Smooth muscle cell (in vitro differentiated cells): ENCODE measurements around the gene CHMP5. TPM values are rescaled to one million over a fixed set of nuclear protein-coding genes. Genes with fewer than 3 reads are reported as not detected.

Experiments used
- DNase-seq: peaks from one replicate; lab custom pipeline; 2025; ENCODE audit not compliant: unreplicated experiment; lab: John Stamatoyannopoulos, UW
- H2AFZ ChIP-seq: fragments of 200-600 bp; sonication (generic); 2 replicates; pipeline ENCODE4 v1.6.0; 2016; ENCODE audit warnings: antibody characterized with exemption, low read depth, mild to moderate bottlenecking
- H3F3A ChIP-seq: fragments of 200-600 bp; sonication (generic); 2 replicates; pipeline ENCODE4 v1.6.0; 2017; ENCODE audit warnings: antibody characterized with exemption, low read depth
- H3K27ac ChIP-seq: fragments of 200-600 bp; sonication (generic); 2 replicates; pipeline ENCODE4 v1.5.1; 2016; ENCODE audit warnings: low read depth, mild to moderate bottlenecking
- H3K27me3 ChIP-seq: fragments of 200-600 bp; sonication (generic); 2 replicates; pipeline ENCODE4 v1.6.1; 2016; ENCODE audit warnings: low read depth, mild to moderate bottlenecking
- H3K36me3 ChIP-seq: fragments of 200-600 bp; sonication (generic); 2 replicates; pipeline ENCODE4 v1.5.1; 2016; ENCODE audit warnings: low read depth
- H3K4me1 ChIP-seq: fragments of 200-600 bp; sonication (generic); 2 replicates; pipeline ENCODE4 v1.5.1; 2016; ENCODE audit warnings: low read depth
- H3K4me2 ChIP-seq: fragments of 200-600 bp; sonication (generic); 2 replicates; pipeline ENCODE4 v1.6.0; 2016; ENCODE audit warnings: mild to moderate bottlenecking
- H3K4me3 ChIP-seq: fragments of 200-600 bp; sonication (generic); 2 replicates; pipeline ENCODE4 v1.5.1; 2016; ENCODE audit warnings: mild to moderate bottlenecking
- H3K79me2 ChIP-seq: fragments of 200-600 bp; sonication (generic); 2 replicates; pipeline ENCODE4 v1.6.0; 2016; ENCODE audit warnings: low read depth, mild to moderate bottlenecking
- H3K9ac ChIP-seq: fragments of 200-600 bp; sonication (generic); 2 replicates; pipeline ENCODE4 v1.6.0; 2016; ENCODE audit warnings: low read depth
- H3K9me3 ChIP-seq: fragments of 200-600 bp; sonication (generic); replicated peaks from 2 replicates; pipeline ENCODE4 v1.5.1; 2016; ENCODE audit warnings: low read depth
- H4K20me1 ChIP-seq: fragments of 200-600 bp; sonication (generic); 2 replicates; pipeline ENCODE4 v1.6.0; 2016; ENCODE audit warnings: low read depth
- WGBS: methylation state at CpG from one replicate; pipeline ENCODE4 v1.1.7; 2016; ENCODE audit warnings: low lambda C conversion rate; 5-methylcytosine and 5-hydroxymethylcytosine counted together
- polyA plus RNA-seq: library from polyadenylated mRNA; unstranded; fragments of >200 nt; fragmentation: Nextera tagmentation; extraction: Ambion mirVana; gene quantifications from 2 replicates; pipeline ENCODE4 v1.2.1, GENCODE V29; 2016
- total RNA-seq: library from RNA; depleted of rRNA; stranded (reverse); fragments of >200 nt; gene quantifications from 2 replicates; pipeline ENCODE4 v1.2.3, GENCODE V29; 2014
- TF ChIP-seq, protein P1 (sequence below): fragments of 200-600 bp; sonication (generic); IDR thresholded peaks from 2 replicates; pipeline ENCODE4 v1.5.1; 2017; ENCODE audit warnings: borderline replicate concordance, mild to moderate bottlenecking, antibody characterized with exemption; ENCODE audit not compliant: insufficient read depth, poor library complexity, severe bottlenecking

CHMP5 gene
- total and polyA plus RNA-seq, 2 experiments from 2014 or later: 99.3 to 112 TPM

DNA sequence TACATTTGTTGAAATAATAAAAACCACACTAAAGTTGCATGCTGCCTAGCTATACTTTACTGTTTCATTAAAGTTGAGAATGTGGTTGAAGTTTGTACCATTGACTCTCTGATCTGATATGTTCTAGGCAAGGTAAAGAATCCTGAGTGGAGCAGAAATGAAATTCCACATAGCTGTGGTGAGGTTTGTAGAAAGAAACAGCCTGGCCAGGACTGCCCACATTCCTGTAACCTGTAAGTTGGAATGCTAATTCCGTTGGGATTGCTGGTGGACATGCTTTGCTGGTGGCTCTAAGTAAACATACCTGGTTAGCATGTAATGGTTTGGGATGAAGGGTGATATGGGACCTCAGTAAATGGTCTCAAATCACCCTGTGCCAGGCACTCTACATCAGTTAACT lies 42.2 kb downstream of the CHMP5 start:
- H3F3A ChIP-seq: no peaks in the 10 kb centered on the region
- peaks cover 42% of the 10 kb centered on the region for H3K36me3 ChIP-seq
- H2AFZ ChIP-seq: no peak overlapping the region
- no peak overlapping the region for H3K4me3 ChIP-seq
- peaks cover 8% of the 10 kb centered on the region for H4K20me1 ChIP-seq
- H3K79me2 ChIP-seq: peaks cover 9% of the 10 kb centered on the region
- no peak overlapping the region for H3K9ac ChIP-seq
- DNase-seq: no peak
- TF ChIP-seq, protein P1, sequence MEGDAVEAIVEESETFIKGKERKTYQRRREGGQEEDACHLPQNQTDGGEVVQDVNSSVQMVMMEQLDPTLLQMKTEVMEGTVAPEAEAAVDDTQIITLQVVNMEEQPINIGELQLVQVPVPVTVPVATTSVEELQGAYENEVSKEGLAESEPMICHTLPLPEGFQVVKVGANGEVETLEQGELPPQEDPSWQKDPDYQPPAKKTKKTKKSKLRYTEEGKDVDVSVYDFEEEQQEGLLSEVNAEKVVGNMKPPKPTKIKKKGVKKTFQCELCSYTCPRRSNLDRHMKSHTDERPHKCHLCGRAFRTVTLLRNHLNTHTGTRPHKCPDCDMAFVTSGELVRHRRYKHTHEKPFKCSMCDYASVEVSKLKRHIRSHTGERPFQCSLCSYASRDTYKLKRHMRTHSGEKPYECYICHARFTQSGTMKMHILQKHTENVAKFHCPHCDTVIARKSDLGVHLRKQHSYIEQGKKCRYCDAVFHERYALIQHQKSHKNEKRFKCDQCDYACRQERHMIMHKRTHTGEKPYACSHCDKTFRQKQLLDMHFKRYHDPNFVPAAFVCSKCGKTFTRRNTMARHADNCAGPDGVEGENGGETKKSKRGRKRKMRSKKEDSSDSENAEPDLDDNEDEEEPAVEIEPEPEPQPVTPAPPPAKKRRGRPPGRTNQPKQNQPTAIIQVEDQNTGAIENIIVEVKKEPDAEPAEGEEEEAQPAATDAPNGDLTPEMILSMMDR: no peak
- peak overlapping the region; percentile 56 for H3K27ac ChIP-seq
- no peaks in the 10 kb centered on the region for H3K4me1 ChIP-seq
- 78% methylated on average over 1 of the region's 1 CpG for WGBS
- no peaks in the 10 kb centered on the region for H3K9me3 ChIP-seq
- H3K27me3 ChIP-seq: no peaks in the 10 kb centered on the region
- H3K4me2 ChIP-seq: no peak overlapping the region

DNA sequence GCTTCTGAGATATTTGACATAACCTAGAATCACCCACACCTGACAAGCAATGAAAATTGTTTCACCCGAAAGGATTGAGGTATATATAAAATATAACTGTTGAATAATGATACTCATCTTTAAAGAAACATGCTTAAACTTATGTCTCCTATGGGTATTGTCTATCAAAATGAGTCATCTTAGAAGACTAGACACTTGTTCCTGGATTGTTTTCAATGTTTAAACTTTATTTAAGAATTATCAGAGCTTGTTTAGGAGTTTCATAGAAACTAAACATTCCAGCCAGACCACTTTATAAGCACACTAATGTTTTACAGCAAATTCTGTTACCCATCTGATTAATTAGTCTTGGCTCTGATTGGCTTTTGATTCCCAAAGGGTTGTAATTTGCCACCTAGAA lies 45.1 kb downstream of the CHMP5 start:
- no peaks in the 10 kb centered on the region for H3K4me1 ChIP-seq
- no peak overlapping the region for H3K27ac ChIP-seq
- no peak overlapping the region for H3K9ac ChIP-seq
- peaks cover 8% of the 10 kb centered on the region for H4K20me1 ChIP-seq
- H3K27me3 ChIP-seq: no peaks in the 10 kb centered on the region
- H3K4me3 ChIP-seq: no peak overlapping the region
- TF ChIP-seq, protein P1: no peak
- no peak overlapping the region for H3K4me2 ChIP-seq
- H2AFZ ChIP-seq: no peak overlapping the region
- H3K36me3 ChIP-seq: peaks cover 53% of the 10 kb centered on the region
- H3K79me2 ChIP-seq: peaks cover 9% of the 10 kb centered on the region
- DNase-seq: no peak
- WGBS: 90% methylated on average over 1 of the region's 1 CpG
- H3F3A ChIP-seq: no peaks in the 10 kb centered on the region
- no peaks in the 10 kb centered on the region for H3K9me3 ChIP-seq

DNA sequence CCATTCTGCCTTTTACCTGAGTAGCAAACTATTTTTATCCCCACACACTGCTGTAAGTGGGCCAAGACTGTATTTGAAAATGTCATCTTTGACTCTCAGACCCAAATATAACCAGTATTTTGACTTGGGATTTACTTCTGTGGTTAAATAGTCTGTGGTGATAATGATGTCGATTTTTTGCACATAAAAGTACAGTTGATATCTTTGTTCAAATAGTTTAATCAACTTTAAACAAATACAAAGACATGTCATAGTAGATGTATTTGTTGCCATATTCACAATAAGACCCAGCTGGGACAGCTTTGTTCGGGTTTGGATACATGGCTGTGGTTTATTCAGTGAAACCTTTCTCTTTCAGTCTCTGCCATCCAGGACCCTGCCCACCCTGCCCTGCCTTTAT lies 45.9 kb downstream of the CHMP5 start:
- TF ChIP-seq, protein P1: no peak
- H3K79me2 ChIP-seq: peaks cover 8% of the 10 kb centered on the region
- no peak for DNase-seq
- H3F3A ChIP-seq: no peaks in the 10 kb centered on the region
- no peak overlapping the region for H3K4me3 ChIP-seq
- no peak overlapping the region for H3K9ac ChIP-seq
- no peaks in the 10 kb centered on the region for H3K4me1 ChIP-seq
- no peaks in the 10 kb centered on the region for H3K27me3 ChIP-seq
- H3K4me2 ChIP-seq: no peak overlapping the region
- peaks cover 8% of the 10 kb centered on the region for H4K20me1 ChIP-seq
- WGBS: 94% methylated on average over 2 of the region's 2 CpGs
- no peaks in the 10 kb centered on the region for H3K9me3 ChIP-seq
- no peak overlapping the region for H3K27ac ChIP-seq
- H3K36me3 ChIP-seq: peaks cover 50% of the 10 kb centered on the region
- no peak overlapping the region for H2AFZ ChIP-seq

DNA sequence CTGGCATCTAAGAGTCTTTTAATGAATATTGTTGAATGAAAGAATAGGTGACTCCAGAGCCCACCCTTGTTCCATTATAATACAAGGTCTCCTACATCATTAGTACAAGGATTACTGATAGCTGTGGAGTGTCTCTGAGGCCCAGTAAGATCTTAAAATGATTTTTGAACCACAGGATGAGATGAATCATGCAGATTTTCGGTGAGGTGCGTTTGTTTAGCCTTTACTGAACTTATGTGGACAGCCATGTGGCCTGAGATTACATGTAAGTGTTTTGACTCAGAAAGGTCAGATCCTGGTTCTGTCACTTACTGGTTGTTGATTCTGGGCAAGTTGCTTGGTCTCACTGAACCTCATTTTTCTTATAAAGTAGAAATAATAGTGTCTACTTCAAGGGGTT lies 47.1 kb downstream of the CHMP5 start:
- 95% methylated on average over 2 of the region's 2 CpGs for WGBS
- Histone ChIP-seq H3F3A (no peaks in the 10 kb centered on the region), H3K27ac (no peak overlapping the region), H3K27me3 (no peaks in the 10 kb centered on the region), H3K36me3 (peaks cover 56% of the 10 kb centered on the region), H2AFZ (no peak overlapping the region), H3K4me1 (no peaks in the 10 kb centered on the region), H3K9me3 (no peaks in the 10 kb centered on the region), H3K4me2 (no peak overlapping the region), H3K4me3 (no peak overlapping the region), H3K9ac (no peak overlapping the region), H3K79me2 (no peaks in the 10 kb centered on the region), H4K20me1 (peaks cover 8% of the 10 kb centered on the region)
- no peak for DNase-seq
- TF ChIP-seq, protein P1: no peak
